HG02798 (cell line): ENCODE measurements around the gene PECR.

Experiments used
- ATAC-seq: cut with Tn5 transposase; IDR thresholded peaks from one replicate; pipeline ENCODE4 v1.9.1; 2021; ENCODE audit warnings: mild to moderate bottlenecking; ENCODE audit not compliant: unreplicated experiment, poor library complexity

PECR gene

DNA sequence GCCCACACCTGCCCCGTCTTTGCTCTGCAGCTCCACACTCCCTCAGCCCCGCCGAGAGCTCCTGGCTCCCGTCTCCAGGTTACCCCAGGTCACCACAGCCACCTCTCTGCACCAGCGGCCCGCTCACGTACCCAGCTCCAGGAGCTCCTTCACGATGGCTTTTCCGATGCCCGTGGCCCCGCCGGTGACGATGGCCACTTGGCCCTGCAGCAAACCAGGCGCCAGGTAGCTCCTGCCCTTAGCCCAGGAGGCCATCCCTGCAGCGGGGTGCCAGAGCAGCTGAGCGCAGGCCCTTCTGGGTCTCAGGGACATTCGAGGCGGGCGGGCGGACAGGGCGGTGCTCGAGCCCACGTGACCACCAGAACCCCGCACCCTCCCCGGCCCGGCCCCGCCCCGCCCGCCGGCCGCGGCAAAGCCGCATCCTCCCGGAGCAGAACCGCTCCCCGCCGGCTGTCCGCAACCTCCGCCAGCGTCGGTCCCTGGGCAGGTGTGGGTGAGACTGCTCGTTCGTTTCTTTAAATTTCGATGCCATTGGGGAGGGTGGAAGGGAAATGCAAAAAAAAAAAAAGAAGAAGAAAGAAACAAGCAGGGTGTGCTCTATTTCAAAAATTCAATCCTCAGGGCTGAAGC, at the start of gene PECR, which contains the start of gene TMEM169:
Gene PECR (minus strand): TSS at position 323 of the 630 bp plus-strand sequence. CDS start 68 bp downstream, at position 255.
Gene TMEM169 (plus strand): TSS at position 433 of the 630 bp plus-strand sequence. CDS start 14,045 bp downstream, outside the sequence.
- ATAC-seq = peak; percentile 94

- ATAC-seq = no peak
Observed at GRCh38 chr2:216130346-216130971, 48.9 kb upstream of the PECR start.

DNA sequence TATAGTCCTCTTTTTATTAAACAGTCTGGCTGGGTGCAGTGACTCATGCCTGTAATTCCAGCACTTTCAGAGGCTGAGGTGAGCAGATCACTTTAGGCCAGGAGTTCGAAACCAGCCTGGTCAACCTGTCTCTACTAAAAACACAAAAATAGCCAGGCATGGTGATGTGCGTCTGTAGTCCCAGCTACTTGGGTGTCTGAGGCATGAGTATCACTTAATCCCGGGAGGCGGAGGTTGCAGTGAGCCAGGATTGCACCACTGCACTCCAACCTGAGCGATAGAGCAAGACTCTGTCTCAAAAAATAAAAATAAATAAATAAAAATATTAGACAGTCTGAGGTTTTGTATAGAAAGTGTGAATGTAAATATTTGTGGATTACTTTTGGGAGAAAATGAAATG, 45.3 kb upstream of the PECR start:
- no peak for ATAC-seq

- no peak for ATAC-seq
Observed at GRCh38 chr2:216121255-216121654, 39.6 kb upstream of the PECR start.

- ATAC-seq = no peak
Observed at GRCh38 chr2:216119986-216120385, 38.4 kb upstream of the PECR start.

GRCh38 chr2:216119146-216119545, 37.5 kb upstream of the PECR start:
- ATAC-seq = no peak

DNA sequence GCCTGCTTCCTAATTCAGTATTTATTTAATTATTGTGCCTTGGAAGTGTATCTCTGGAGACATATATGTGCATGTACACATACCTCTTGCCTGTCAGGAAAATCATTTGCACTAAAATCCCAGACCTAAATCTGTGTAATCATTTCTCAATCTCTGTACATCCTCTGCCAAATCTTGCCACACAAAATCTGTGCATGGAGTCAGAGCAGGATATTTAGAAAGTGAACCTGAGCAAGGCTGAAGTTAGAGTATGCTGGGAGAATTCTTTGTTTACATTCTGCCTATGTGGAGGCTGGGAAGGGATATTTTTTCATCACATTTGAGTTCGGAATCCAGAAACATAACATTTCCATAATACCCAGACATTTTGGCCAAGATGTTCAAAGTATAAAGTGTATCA, 36.9 kb upstream of the PECR start:
- no peak for ATAC-seq

DNA sequence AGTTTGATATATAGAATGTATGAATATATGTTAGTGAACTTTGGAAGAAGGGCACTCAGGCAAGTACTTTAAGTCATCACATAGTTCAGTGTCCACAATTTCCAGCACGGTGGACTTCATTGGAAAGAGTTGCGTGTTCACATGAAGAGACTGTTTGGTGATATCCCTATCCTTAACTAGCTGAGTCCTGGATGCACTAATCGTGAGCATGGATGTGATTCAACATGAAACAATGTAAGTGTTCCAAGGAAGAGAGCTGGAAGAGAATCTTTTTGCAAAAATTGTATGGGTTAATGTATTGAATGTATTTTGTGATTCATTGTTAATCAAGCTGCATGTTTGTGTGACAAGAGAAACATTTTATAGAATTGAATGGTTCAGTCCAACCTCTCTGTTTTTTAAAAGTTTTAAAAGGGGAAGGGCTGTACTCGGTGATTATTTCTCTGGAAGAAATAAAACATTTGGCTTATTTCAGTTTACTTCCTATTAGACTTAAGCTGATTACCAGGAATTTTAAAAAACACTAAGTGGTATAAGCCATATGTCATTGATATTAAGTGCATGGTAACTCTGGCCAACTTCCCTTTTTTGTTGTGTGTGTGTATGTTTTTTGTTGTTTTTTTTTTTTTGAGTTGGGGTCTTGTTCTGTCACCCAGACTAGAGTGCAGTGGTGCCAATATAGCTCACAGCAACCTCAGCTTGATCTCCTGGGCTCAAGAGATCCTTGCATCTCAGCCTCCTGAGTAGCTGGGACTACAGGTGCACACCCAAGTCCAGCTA, 36.1 kb upstream of the PECR start:
- ATAC-seq = no peak

DNA sequence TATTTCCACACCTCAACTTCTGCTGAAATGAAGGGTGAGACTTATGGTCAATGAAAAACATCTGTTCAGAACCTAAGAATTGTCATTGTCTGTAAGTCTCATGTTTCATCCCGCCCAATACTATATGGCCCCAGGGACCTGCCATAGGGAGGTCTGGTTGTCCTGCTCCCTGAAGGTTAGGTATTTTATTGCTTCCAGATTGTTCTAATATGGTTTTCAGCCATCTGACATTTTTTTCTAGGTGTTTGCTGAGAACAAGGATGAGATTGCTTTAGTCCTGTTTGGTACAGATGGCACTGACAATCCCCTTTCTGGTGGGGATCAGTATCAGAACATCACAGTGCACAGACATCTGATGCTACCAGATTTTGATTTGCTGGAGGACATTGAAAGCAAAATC, 34.8 kb upstream of the PECR start:
- ATAC-seq = no peak

DNA sequence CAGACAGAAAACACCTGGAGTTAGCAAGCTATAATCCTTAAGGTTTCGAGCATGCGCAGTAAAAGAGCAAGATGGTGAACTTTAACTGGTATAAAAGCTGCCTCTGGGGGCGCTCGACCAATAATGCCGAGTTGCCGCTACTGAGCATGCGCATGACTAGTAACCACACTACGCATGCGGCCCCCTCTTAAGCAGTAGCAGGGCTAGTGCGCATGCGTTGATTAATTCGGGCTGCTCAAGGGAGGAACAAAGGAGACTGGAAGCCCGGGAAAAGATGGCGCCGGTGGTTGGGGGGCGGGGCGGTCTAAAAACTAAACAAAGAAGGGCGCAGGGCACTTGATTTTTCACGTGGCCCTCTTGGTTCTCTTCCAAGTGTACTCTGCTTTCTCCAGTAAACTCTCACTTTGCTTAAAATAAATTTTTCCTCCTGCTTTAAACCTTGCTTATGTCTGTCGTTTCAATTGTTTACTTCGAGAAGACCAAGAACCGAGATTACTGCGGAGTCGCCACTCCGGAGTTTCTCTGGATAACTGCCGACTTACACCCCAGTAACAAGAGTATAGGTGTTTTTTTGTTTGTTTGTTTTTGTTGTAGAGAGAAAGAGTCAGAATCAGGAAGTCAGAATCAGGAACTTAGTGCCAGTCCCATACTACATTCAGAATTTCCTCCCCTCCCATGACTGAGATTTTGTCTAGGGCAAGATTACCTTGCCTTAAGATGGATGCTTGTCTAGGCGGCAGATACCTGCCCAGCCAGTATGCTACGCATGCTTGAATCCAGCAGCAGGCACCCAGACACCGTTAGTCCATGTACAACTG, 33.3 kb upstream of the PECR start:
- ATAC-seq = peak; percentile 64

GRCh38 chr2:216114382-216114713, 32.7 kb upstream of the PECR start:
- no peak for ATAC-seq

GRCh38 chr2:216113572-216113971, 32.0 kb upstream of the PECR start:
- peak; percentile 70 for ATAC-seq

- ATAC-seq = no peak
Observed at GRCh38 chr2:216112926-216113325, 31.3 kb upstream of the PECR start.

GRCh38 chr2:216111122-216111521, 29.5 kb upstream of the PECR start:
- ATAC-seq = no peak

- no peak for ATAC-seq
Observed at GRCh38 chr2:216110620-216111019, 29.0 kb upstream of the PECR start.

DNA sequence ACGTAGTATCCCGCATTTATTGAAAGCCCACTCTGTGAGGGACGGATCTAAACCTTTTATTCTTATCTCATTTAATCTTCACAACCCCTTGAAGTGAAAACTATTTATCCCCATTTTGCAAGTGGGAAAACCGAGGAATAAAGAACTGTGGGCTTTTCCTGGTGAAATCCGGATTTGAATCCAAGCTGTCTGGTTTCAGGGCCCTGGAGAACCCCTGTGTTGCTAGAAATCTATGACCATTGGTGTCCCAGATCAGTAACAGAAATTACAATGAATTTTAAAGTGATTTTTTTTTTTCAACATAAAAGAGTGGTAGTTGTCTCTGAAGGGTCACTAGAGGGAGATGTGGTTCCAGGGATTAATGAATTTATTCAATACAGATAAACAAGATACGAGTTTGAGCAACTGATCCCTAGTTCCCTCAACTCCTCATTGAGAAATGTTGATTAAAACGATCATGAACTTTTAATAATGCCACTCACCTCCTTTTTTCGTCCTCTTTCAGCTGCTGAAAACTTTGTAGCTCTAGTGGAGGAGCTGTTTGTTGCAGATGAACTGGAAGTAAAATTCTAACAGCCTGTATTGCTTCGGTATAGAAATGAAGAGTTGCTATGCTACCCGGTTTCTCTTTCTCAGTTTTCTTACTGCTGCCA, 28.5 kb upstream of the PECR start:
- ATAC-seq = no peak

GRCh38 chr2:216108967-216109921, 27.6 kb upstream of the PECR start, which contains the start of gene XRCC5:
TSS of gene XRCC5 (plus strand) at chr2:216109348. CDS start at chr2:216109437, 89 bp downstream.
- ATAC-seq = peak; percentile 69

- ATAC-seq = no peak
Observed at GRCh38 chr2:216108310-216108966, 26.8 kb upstream of the PECR start.
